ENCODE data around the gene GDA. TPM values are rescaled to one million over a fixed set of nuclear protein-coding genes. Genes with fewer than 3 reads are reported as not detected.

Gene GDA
- total RNA-seq, 1 experiment from 2014 or later, result 49.4 TPM

DNA sequence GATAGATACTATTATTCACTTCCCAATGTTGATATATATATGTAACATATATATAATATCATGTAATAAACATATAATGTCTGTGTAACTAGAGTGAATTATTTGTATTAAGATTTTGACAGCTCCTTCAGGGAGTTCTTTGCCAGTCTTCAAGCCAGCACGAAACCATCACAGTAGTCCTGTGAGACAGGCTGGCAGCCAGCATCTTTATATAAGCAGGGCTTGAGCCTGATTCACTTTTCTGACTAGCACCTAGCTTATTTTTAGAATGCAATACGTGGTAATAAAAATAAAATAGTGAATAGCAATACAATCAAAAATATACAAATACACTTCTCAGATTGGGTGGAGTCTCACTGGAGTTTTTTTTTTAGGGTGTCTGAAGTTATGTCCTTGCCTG lies 20.7 kb upstream of the GDA start:
- Histone ChIP-seq H4K20me1 (ENCODE audit: insufficient read depth) (no peaks in the 10 kb centered on the region), H3K4me3 (replicated peaks in 1 of 2; ENCODE audit: low read depth in 1 of 2, low read length in 2 of 2) (no peak overlapping the region), H2AFZ (ENCODE audit: low read depth, low read length, poor library complexity, severe bottlenecking) (no peak overlapping the region), H3K27me3 (ENCODE audit: insufficient read depth, low read length) (no peaks in the 10 kb centered on the region), H3K79me2 (ENCODE audit: insufficient read depth, low read length) (no peaks in the 10 kb centered on the region), H3K9ac (ENCODE audit: low read length) (no peak overlapping the region), H3K4me2 (ENCODE audit: low read length) (no peak overlapping the region), H3K9me2 (ENCODE audit: insufficient read depth) (no peaks in the 10 kb centered on the region), H3K27ac (ENCODE audit: low read depth, low read length) (no peak overlapping the region), H3K36me3 (ENCODE audit: control insufficient read depth in 1 of 2, insufficient read depth in 2 of 2, low read length in 2 of 2) (no peaks in the 10 kb centered on the region), H3K9me3 (ENCODE audit: control insufficient read depth in 1 of 2, insufficient read depth in 1 of 2, low read depth in 1 of 2, low read length in 2 of 2) (no peaks in the 10 kb centered on the region), H3K4me1 (ENCODE audit: control insufficient read depth in 1 of 2, insufficient read depth in 2 of 2, low read length in 2 of 2) (peaks cover 0 to 15% of the 10 kb centered on the region in 2 experiments; a peak in 1 of 4 replicates)
- intact Hi-C loops (cut with micrococcal nuclease), result no loop called here
- ChIA-PET RAD21 (ENCODE audit: low non-redundant PET in 1 of 2, low total read pairs in 2 of 2, uncharacterized antibody in 2 of 2, unreplicated experiment in 2 of 2) (no interaction called here), CTCF (no interaction called here), POLR2A (no interaction called here)
- no peak for ATAC-seq
- DNase-seq (ENCODE audit: low read depth, low spot score), result no peak
- no TSS peak for BruUV-seq (replicated peaks)
- TF ChIP-seq, protein P1, sequence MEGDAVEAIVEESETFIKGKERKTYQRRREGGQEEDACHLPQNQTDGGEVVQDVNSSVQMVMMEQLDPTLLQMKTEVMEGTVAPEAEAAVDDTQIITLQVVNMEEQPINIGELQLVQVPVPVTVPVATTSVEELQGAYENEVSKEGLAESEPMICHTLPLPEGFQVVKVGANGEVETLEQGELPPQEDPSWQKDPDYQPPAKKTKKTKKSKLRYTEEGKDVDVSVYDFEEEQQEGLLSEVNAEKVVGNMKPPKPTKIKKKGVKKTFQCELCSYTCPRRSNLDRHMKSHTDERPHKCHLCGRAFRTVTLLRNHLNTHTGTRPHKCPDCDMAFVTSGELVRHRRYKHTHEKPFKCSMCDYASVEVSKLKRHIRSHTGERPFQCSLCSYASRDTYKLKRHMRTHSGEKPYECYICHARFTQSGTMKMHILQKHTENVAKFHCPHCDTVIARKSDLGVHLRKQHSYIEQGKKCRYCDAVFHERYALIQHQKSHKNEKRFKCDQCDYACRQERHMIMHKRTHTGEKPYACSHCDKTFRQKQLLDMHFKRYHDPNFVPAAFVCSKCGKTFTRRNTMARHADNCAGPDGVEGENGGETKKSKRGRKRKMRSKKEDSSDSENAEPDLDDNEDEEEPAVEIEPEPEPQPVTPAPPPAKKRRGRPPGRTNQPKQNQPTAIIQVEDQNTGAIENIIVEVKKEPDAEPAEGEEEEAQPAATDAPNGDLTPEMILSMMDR (IDR thresholded peaks at IDR 0.05 in 2 of 3, conservative IDR thresholded peaks at IDR 0.05 in 1 of 3; ENCODE audit: borderline replicate concordance in 1 of 3, insufficient read depth in 1 of 3, low read depth in 2 of 3, low read length in 2 of 3), result no peak
- TF ChIP-seq TCF7L2 (IDR thresholded peaks at IDR 0.05; ENCODE audit: borderline replicate concordance, extremely low read depth, insufficient read depth, insufficient read length) (no peak), RAD21 (IDR thresholded peaks at IDR 0.05; ENCODE audit: low read depth) (no peak), EGR1 (IDR thresholded peaks at IDR 0.05; ENCODE audit: low read depth) (no peak), EZH2phosphoT487 (IDR thresholded peaks at IDR 0.05; ENCODE audit: borderline replicate concordance) (no peak), EZH2 (IDR thresholded peaks at IDR 0.05) (no peak), CBX3 (IDR thresholded peaks at IDR 0.05; ENCODE audit: low read depth) (no peak), POLR2AphosphoS5 (IDR thresholded peaks at IDR 0.05; ENCODE audit: low read depth, low read length) (no peak), FOSL1 (IDR thresholded peaks at IDR 0.05; ENCODE audit: low read depth) (no peak), ELF1 (IDR thresholded peaks at IDR 0.05; ENCODE audit: borderline replicate concordance, low read depth) (no peak), SRF (IDR thresholded peaks at IDR 0.05; ENCODE audit: low read depth) (no peak), YY1 (IDR thresholded peaks at IDR 0.05; ENCODE audit: extremely low read depth, insufficient replicate concordance, low read depth, low read length) (no peak)
- TF ChIP-seq, protein P2, sequence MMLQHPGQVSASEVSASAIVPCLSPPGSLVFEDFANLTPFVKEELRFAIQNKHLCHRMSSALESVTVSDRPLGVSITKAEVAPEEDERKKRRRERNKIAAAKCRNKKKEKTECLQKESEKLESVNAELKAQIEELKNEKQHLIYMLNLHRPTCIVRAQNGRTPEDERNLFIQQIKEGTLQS (IDR thresholded peaks at IDR 0.05), result no peak
